Kidney capillary endothelial cell (primary cell): ENCODE data around the gene ANXA6.

Experiments
- DNase-seq: peaks from one replicate; pipeline ENCODE4 v3.0.0-alpha.2; 2018; ENCODE audit warnings: low spot score

Gene ANXA6

GRCh38 chr5:151080613-151081430 is 76.8 kb downstream of the ANXA6 start, which contains the start of gene TNIP1:
TSS of gene TNIP1 (minus strand) at chr5:151081034. CDS start at chr5:151065095, 15,939 bp downstream.
- DNase-seq, result peak; percentile 83

DNA sequence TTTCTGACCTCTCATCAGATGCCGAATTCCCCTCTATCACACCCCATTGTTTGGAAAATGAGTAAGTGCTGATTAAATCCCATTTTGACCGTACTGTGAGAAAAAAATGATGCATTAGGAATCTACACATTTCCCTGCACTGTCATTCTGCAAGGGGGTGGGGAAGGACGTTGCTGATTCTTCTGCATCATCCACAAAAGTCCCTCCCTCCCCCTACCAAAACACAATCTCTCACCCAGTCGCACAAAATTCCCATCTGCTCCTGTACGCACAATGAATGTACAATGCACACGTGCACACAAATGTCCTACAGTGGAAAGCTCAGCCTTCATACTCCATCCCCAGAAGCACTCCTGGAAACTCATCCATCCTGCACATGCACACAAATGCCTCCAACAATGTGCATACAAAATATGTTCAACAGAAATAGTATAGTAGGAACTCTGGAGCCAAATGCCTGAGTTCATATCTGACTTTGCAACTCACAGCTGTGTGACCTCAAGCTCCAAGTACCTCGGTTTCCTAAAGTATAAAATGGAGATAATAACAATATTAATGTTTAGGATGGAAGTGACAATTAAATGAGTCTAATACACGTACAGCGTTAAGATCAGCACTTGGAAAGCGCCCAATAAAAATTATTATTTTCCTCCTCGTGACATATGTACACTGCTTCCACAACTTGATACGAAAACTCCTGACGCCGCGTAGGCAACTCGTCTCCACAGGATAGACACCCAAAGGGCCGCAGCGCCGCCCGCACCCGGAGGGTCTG is 77.6 kb downstream of the ANXA6 start:
- peak; percentile 69 for DNase-seq

DNA sequence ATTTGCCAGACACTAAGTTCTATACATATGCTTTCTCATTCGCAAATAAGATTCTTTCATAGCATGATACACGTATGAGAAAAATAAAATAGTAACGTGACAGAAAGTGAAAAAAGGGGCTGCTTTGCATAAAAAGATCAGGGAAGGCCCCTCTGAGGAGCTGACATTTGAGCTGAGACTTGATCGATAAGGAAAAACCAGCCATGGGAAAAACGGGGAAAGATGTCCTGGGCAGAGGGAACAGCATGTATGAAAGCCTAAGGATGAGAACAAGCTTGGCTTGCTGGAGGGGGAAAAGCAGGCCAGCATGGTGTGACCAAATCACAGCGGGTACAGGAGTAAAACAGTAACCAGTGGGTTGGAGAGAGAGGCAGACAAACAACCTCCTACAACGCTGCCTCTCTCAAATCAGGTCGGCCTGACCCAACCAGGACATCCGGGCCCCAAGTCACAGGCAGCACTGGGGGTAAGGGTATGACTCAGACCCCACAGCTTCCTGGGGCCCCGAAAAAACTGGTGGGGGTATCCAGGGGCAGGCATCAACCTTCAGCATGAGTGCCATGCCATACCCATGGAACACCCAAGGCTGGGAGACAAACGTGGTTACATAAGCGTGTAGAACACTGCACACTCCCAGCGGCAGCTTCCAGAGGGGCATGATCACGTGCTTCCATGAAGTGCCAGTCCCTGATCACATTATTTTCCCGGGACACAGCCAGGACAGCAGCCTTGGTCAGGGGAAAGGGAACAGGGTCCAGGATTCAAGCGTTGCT is 78.9 kb downstream of the ANXA6 start:
- DNase-seq, result no peak

- no peak for DNase-seq
These were observed 79.6 kb downstream of the ANXA6 start for GRCh38 chr5:151077967-151078366.

DNA sequence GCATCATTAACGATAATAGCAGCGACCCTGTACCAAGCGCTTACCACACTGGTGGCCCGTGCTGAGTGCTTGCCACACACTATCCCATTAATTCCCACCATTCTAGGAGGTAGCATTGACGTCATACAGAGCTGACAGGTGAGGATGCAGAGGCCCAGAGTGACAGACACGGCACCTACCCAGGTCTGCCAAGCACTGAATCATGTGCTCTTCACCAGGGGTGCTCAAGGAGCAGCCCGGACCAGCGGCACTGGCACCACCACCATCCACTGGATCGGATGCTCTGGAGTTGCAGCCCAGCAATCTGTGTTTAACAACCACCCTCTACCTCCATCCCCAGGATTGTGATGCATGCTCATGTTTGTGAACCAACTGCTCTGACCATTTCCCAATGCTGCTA is 80.2 kb downstream of the ANXA6 start:
- DNase-seq, result no peak

- no peak for DNase-seq
These were observed 81.0 kb downstream of the ANXA6 start for GRCh38 chr5:151076616-151077015.

GRCh38 chr5:151075698-151076331 is 81.8 kb downstream of the ANXA6 start:
- DNase-seq, result no peak

- DNase-seq, result no peak
These were observed 83.0 kb downstream of the ANXA6 start for GRCh38 chr5:151074557-151074956.

DNA sequence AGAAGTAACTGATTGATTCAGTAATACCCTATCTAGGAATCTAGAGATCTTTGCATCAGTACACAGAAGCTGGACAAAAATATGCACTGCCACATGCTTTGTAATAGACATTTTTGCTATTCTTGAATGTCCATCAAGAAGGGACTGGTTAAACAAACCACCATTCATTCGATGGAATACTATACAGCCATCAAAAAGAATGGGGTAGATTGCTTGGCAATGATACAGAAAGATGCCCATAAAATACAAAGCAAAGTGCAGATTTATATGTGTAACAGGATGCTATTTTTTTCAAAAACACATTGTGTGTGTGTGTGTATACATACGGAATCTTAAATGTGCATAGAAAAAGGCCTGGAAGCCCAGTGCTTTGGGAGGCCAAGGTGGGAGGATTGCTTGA is 84.3 kb downstream of the ANXA6 start:
- DNase-seq, result no peak

GRCh38 chr5:151072630-151073025 is 85.0 kb downstream of the ANXA6 start:
- peak; percentile 46 for DNase-seq

DNA sequence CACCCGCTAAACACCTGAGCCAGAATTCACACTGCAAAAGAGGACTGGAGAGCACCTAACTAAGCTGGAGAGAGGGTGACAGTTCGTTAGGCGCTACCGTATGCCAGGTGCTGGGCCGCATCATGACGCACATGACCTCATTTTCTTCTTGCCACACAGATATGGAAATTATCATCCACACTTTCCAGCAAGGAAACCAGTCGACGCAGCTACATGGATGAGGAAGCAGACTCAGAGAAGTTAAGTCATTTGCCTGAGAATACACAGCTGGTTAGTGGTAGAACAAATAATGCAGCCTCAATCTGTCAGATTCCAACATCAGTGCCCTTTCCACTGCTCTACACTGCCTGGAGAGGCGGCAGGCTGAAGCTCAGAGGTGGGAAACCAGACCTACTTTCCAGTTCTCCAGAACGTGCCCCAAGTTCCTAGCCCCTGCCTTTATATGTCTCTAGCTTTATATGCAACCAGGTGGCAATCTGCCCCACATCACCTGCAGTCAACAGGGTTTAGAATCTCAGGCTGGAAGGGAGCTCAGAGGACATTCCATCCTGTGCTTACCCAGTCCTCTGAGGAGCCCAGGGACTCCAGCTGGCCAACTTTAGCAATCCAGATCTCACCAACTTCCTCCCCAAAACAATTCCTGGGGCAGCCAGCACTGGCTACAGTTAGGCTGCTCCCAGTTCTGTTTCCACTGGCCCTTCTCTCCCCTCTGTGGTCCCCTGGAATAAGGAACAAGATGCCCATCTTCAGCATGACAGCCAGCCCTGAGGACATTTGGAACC is 85.5 kb downstream of the ANXA6 start:
- no peak for DNase-seq

DNA sequence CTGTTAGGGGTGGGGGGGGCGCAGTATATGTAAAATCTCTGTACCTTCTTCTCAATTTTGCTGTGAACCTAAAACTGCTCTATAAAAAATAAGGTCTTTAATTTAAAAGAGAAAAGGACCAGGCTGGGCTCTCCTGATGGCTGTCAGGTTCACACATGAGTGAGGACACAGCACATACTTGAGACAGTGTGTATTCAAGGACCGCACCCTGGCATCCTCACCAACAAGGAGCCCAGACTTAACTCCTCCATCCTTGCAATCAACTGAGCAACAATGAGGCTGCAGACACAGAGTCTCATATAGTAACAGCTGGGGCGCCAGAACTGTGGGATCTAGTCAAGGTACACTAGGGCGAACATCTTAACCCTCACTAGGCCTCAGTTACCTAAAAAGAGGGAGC is 86.6 kb downstream of the ANXA6 start:
- no peak for DNase-seq

DNA sequence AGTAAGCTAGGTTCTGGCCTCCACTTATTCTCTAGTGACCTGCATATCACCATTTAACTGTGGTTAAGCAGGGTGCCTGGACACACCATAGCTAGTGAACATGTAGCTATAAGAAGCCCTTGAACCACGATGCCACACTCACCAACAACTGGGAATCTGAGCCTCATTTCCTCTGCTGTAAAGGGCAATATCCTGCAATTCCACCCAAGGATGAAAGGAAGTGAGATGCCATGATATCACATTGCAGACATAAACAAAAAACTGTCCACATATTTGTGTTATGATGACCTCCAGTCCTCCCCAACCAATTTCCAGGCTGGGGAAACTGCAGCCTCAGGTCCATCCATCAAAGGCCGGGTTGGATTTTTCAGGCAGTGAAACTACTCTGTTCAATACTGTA is 87.1 kb downstream of the ANXA6 start:
- peak; percentile 50 for DNase-seq

DNA sequence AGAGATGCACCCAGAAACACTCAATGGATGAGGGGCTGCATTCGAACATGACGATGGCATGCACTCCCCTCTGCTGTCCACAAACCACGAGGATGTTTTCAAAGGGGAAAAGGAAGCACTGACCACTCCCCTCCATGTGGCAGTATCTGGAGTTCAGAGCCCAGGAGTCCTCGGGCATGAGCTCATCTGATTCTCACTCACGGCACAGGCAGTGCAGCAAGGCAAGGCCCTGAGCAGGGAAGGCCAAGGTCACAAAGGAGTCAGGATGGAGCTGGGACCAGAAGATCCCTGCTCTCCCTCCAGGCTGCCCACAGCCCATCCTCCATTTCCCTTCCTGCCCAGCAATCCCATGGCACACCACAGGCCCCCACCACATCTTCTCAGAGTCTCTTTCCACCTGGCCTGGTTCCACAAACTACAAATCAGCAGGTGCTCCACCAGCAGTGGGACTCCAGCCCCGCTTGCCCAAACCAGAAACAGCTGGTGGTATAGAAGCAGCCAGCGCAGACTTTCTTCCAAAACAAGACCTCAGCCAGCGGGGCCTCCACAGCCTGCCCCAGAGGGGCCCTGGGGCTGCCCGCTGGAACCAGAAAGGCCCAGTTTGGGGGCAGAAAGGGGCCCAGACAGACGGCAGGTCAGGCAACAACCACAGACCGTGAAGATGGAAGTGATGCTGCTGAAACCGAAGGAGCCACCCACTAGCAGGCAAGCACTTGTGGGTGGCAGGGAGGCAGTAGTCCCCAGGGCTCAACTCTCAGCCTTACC is 89.0 kb downstream of the ANXA6 start:
- DNase-seq, result no peak

DNA sequence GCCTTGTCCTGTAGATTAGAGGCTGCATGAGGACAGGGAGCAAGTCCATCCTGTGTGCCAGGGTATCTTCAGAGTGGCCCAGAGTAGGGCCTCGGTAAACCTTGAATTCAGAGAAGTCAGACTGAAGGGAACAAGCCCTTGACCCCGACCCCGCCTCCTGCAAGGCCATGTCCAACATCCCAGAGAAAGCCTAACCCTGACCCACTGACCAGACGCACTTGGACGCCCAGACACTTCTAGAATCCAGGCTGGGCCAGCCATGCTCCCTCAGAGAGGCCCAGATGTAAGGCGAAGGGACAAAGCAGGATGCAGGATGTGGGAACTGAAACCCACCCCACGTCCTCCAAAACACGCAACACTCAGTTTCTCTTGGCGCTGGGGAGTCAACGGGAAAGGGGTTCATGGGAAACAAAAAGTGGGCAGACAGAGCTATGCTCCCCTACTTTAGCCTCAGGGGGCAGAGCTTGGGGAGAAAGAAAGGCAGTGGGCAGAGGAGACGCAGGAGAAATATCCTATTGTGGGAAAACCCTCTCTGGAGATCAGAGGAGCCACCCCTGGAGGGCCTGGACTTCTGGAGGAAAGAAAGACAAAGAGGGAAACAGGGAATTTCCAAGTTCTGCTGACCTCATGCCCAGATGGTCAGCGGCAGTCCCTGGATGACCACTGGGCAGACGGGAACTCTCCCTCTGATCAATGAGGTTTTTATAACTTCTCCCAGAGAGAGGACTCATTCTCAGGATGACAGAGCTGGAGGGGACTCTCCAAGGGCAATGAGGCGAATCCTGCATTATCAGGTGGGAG is 89.7 kb downstream of the ANXA6 start:
- no peak for DNase-seq

GRCh38 chr5:151066920-151067319 is 90.7 kb downstream of the ANXA6 start:
- DNase-seq, result no peak

GRCh38 chr5:151065609-151066008 is 92.0 kb downstream of the ANXA6 start:
- no peak for DNase-seq

DNA sequence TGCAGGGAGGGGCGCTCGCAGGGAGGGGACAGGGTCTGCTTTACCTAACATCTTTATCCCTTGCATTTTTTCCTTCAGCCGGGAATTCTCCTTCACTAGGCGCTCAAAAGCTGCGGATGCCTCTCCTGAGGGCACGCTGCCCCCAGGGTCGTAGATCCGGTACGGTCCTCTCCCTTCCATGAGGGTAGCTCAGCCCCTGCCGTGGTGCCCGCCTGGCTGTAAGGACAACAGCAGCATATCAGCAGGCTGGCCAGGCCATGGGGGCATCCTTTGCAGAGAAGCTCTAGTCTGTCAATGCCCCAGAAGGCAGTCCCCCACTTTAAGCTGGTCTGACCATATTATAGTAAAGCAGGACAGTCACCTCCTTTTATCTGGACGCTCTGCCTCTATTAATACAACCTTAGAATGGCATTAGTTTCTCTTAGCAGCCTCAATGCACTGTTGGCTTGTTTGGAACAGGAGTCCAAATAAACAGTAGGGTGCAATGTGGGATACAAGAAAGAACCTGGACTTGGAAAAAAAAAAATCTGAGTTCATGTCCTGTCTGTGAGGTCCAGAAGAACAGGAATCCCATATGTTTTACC is 92.6 kb downstream of the ANXA6 start:
- no peak for DNase-seq
